ENCODE measurements around the gene POMT2. TPM values are rescaled to one million over a fixed set of nuclear protein-coding genes. Genes with fewer than 3 reads are reported as not detected.

The POMT2 gene
- total and polyA plus RNA-seq, 7 experiments from 2014 or later = 0.39 to 15.3 (median 9.2) TPM; not detected in 1

GRCh38 chr14:77314539-77315457 is 5.9 kb downstream of the POMT2 start:
- H3K27me3 ChIP-seq (ENCODE audit: control insufficient read depth in 2 of 2, insufficient read depth in 2 of 2, low read length in 2 of 2) = no peaks in the 10 kb centered on the region
- no peak overlapping the region for H3K4me3 ChIP-seq (ENCODE audit: low read length)
- Mint-ChIP-seq H3K4me1 (peaks cover under 1 to 4% (median 1%) of the 10 kb centered on the region in 7 donors), H3K4me3 (no peak overlapping the region), H3K27me3 (no peaks in the 10 kb centered on the region), H3K9me3 (no peaks in the 10 kb centered on the region), H3K36me3 (no peaks in the 10 kb centered on the region), H3K27ac (no peak overlapping the region)
- no peaks in the 10 kb centered on the region for H3K9me3 ChIP-seq (ENCODE audit: control insufficient read depth in 2 of 3, low read length in 3 of 3)
- intact Hi-C loops (cut with micrococcal nuclease) = no loop called here
- no peak overlapping the region for H3K27ac ChIP-seq (ENCODE audit: low read depth, low read length)
- POLR2A ChIA-PET = interaction anchor here (0.7 kb wide), 1 partner anchor 130 kb away, joined by 3 read pairs; no protein-coding TSS in a partner anchor
- DNase-seq (no peak), ATAC-seq (no peak)
- CTCF ChIA-PET = interaction anchor here (0.5 to 1.8 kb wide), 9 partner anchors 8 to 459 kb away, joined by 3 to 11 read pairs (median 5); no protein-coding TSS in a partner anchor
- no peaks in the 10 kb centered on the region for H3K36me3 ChIP-seq (ENCODE audit: control insufficient read depth in 2 of 3, insufficient read depth in 3 of 3, low read length in 3 of 3)
- H3K4me1 ChIP-seq (ENCODE audit: control insufficient read depth in 2 of 2, insufficient read depth in 2 of 2, low read length in 2 of 2) = peaks cover 0 to 2% of the 10 kb centered on the region in 2 donors

DNA sequence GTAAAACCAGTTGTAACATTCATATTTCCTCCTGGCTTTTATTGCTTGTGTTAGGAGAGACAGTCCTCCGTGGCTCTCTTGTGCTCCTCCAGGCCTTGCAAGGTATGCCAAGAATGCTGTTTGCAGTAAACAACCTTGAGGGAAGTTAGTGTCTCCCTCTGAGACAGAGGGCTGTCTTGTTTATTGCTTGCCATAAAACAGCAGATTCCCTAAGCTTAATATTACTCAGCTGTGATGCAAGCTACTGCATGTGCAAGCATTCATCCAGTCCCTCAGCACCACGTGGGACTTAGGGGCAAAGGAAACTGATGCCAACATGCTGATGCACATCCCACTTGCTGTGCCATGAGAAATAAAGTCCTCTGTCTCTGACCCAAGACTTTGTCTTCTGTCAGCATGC is 6.6 kb downstream of the POMT2 start:
- H3K36me3 Mint-ChIP-seq = no peaks in the 10 kb centered on the region
- H3K9me3 ChIP-seq (ENCODE audit: control insufficient read depth in 2 of 3, low read length in 3 of 3) = no peaks in the 10 kb centered on the region
- no peaks in the 10 kb centered on the region for H3K36me3 ChIP-seq (ENCODE audit: control insufficient read depth in 2 of 3, insufficient read depth in 3 of 3, low read length in 3 of 3)
- peaks cover 0 to 4% (median 3%) of the 10 kb centered on the region in 7 donors for H3K4me1 Mint-ChIP-seq
- ChIA-PET CTCF (interaction anchor here (1.2 kb wide), 1 partner anchor 15 kb away, joined by 3 read pairs; no protein-coding TSS in a partner anchor), POLR2A (interaction anchor here (0.7 kb wide), 1 partner anchor 129 kb away, joined by 3 read pairs; no protein-coding TSS in a partner anchor)
- ATAC-seq = no peak
- H3K4me1 ChIP-seq (ENCODE audit: control insufficient read depth in 2 of 2, insufficient read depth in 2 of 2, low read length in 2 of 2) = no peaks in the 10 kb centered on the region
- H3K9me3 Mint-ChIP-seq = no peaks in the 10 kb centered on the region
- no peak overlapping the region for H3K27ac Mint-ChIP-seq
- H3K27me3 Mint-ChIP-seq = no peaks in the 10 kb centered on the region
- no peak overlapping the region for H3K4me3 ChIP-seq (ENCODE audit: low read length)
- no peak overlapping the region for H3K27ac ChIP-seq (ENCODE audit: low read depth, low read length)
- H3K27me3 ChIP-seq (ENCODE audit: control insufficient read depth in 2 of 2, insufficient read depth in 2 of 2, low read length in 2 of 2) = no peaks in the 10 kb centered on the region
- no peak overlapping the region for H3K4me3 Mint-ChIP-seq
- no peak for DNase-seq
- intact Hi-C loops (cut with micrococcal nuclease) = no loop called here

- peaks cover 0 to 7% (median 6%) of the 10 kb centered on the region in 7 donors for H3K4me1 Mint-ChIP-seq
- no peaks in the 10 kb centered on the region for H3K4me1 ChIP-seq (ENCODE audit: control insufficient read depth in 2 of 2, insufficient read depth in 2 of 2, low read length in 2 of 2)
- H3K9me3 Mint-ChIP-seq = no peaks in the 10 kb centered on the region
- intact Hi-C loops (cut with micrococcal nuclease) = no loop called here
- no peaks in the 10 kb centered on the region for H3K27me3 ChIP-seq (ENCODE audit: control insufficient read depth in 2 of 2, insufficient read depth in 2 of 2, low read length in 2 of 2)
- ChIA-PET POLR2A (no interaction called here), CTCF (interaction anchor here (1.2 to 1.3 kb wide), 2 partner anchors 14 to 161 kb away, joined by 3 read pairs; no protein-coding TSS in a partner anchor)
- DNase-seq (no peak), ATAC-seq (no peak)
- no peaks in the 10 kb centered on the region for H3K9me3 ChIP-seq (ENCODE audit: control insufficient read depth in 2 of 3, low read length in 3 of 3)
- H3K36me3 ChIP-seq (ENCODE audit: control insufficient read depth in 2 of 3, insufficient read depth in 3 of 3, low read length in 3 of 3) = no peaks in the 10 kb centered on the region
- no peak overlapping the region for H3K4me3 Mint-ChIP-seq
- H3K27ac Mint-ChIP-seq = no peak overlapping the region
- H3K27me3 Mint-ChIP-seq = no peaks in the 10 kb centered on the region
- no peak overlapping the region for H3K4me3 ChIP-seq (ENCODE audit: low read length)
- no peaks in the 10 kb centered on the region for H3K36me3 Mint-ChIP-seq
- no peak overlapping the region for H3K27ac ChIP-seq (ENCODE audit: low read depth, low read length)
Observed at GRCh38 chr14:77313371-77313770, 7.3 kb downstream of the POMT2 start.

GRCh38 chr14:77311217-77311616 is 9.5 kb downstream of the POMT2 start:
- Histone ChIP-seq H3K27me3 (ENCODE audit: control insufficient read depth in 2 of 2, insufficient read depth in 2 of 2, low read length in 2 of 2) (no peaks in the 10 kb centered on the region), H3K36me3 (ENCODE audit: control insufficient read depth in 2 of 3, insufficient read depth in 3 of 3, low read length in 3 of 3) (no peaks in the 10 kb centered on the region), H3K4me3 (ENCODE audit: low read length) (no peak overlapping the region), H3K9me3 (ENCODE audit: control insufficient read depth in 2 of 3, low read length in 3 of 3) (no peaks in the 10 kb centered on the region), H3K4me1 (ENCODE audit: control insufficient read depth in 2 of 2, insufficient read depth in 2 of 2, low read length in 2 of 2) (no peaks in the 10 kb centered on the region), H3K27ac (ENCODE audit: low read depth, low read length) (no peak overlapping the region)
- Mint-ChIP-seq H3K9me3 (no peaks in the 10 kb centered on the region), H3K36me3 (peaks cover 0 to 1% (median 0%) of the 10 kb centered on the region in 5 donors), H3K27me3 (no peaks in the 10 kb centered on the region), H3K4me3 (no peak overlapping the region), H3K4me1 (peaks cover 0 to 7% (median 6%) of the 10 kb centered on the region in 7 donors), H3K27ac (peak overlapping the region in 1 of 9 donors; percentile 79)
- intact Hi-C loops (cut with micrococcal nuclease) = no loop called here
- POLR2A ChIA-PET = no interaction called here
- ATAC-seq (no peak), DNase-seq (no peak)
- CTCF ChIA-PET = no interaction called here

GRCh38 chr14:77310026-77310425 is 10.7 kb downstream of the POMT2 start:
- Histone ChIP-seq H3K27me3 (ENCODE audit: control insufficient read depth in 2 of 2, insufficient read depth in 2 of 2, low read length in 2 of 2) (no peaks in the 10 kb centered on the region), H3K27ac (ENCODE audit: low read depth, low read length) (no peak overlapping the region), H3K4me3 (ENCODE audit: low read length) (no peak overlapping the region), H3K36me3 (ENCODE audit: control insufficient read depth in 2 of 3, insufficient read depth in 3 of 3, low read length in 3 of 3) (no peaks in the 10 kb centered on the region), H3K9me3 (ENCODE audit: control insufficient read depth in 2 of 3, low read length in 3 of 3) (no peaks in the 10 kb centered on the region), H3K4me1 (ENCODE audit: control insufficient read depth in 2 of 2, insufficient read depth in 2 of 2, low read length in 2 of 2) (no peaks in the 10 kb centered on the region)
- ChIA-PET POLR2A (no interaction called here), CTCF (no interaction called here)
- Mint-ChIP-seq H3K36me3 (peaks cover 0 to 8% (median 0%) of the 10 kb centered on the region in 5 donors), H3K27ac (no peak overlapping the region), H3K27me3 (no peaks in the 10 kb centered on the region), H3K4me3 (no peak overlapping the region), H3K9me3 (no peaks in the 10 kb centered on the region), H3K4me1 (peaks cover 0 to 7% (median 6%) of the 10 kb centered on the region in 7 donors)
- ATAC-seq (no peak), DNase-seq (no peak)
- intact Hi-C loops (cut with micrococcal nuclease) = no loop called here

GRCh38 chr14:77309131-77309530 is 11.6 kb downstream of the POMT2 start:
- ChIA-PET POLR2A (interaction anchor here (0.7 kb wide), 1 partner anchor 13 kb away, joined by 3 read pairs; no protein-coding TSS in a partner anchor), CTCF (interaction anchor here (0.6 kb wide), 1 partner anchor 281 kb away, joined by 3 read pairs; the partner anchor contains the start of gene IRF2BPL)
- Mint-ChIP-seq H3K27me3 (no peaks in the 10 kb centered on the region), H3K36me3 (peaks cover 0 to 15% (median 0%) of the 10 kb centered on the region in 5 donors), H3K4me1 (peaks cover 0 to 7% (median 6%) of the 10 kb centered on the region in 7 donors), H3K4me3 (no peak overlapping the region), H3K9me3 (no peaks in the 10 kb centered on the region), H3K27ac (peak overlapping the region in 2 of 9 donors; percentile 30 to 63)
- no peak for ATAC-seq
- Histone ChIP-seq H3K9me3 (ENCODE audit: control insufficient read depth in 2 of 3, low read length in 3 of 3) (no peaks in the 10 kb centered on the region), H3K36me3 (ENCODE audit: control insufficient read depth in 2 of 3, insufficient read depth in 3 of 3, low read length in 3 of 3) (no peaks in the 10 kb centered on the region), H3K4me1 (ENCODE audit: control insufficient read depth in 2 of 2, insufficient read depth in 2 of 2, low read length in 2 of 2) (no peaks in the 10 kb centered on the region), H3K27ac (ENCODE audit: low read depth, low read length) (no peak overlapping the region), H3K27me3 (ENCODE audit: control insufficient read depth in 2 of 2, insufficient read depth in 2 of 2, low read length in 2 of 2) (no peaks in the 10 kb centered on the region), H3K4me3 (ENCODE audit: low read length) (no peak overlapping the region)
- intact Hi-C loops (cut with micrococcal nuclease) = loop anchor here in 1 of 2 donors (10.0 kb wide), 1 partner anchor 1256 kb away; no protein-coding TSS in a partner anchor
- DNase-seq = no peak

Measured in naive thymus-derived CD4-positive, alpha-beta T cell (primary cell).